GM23338 (cell line): ENCODE data around the gene IBSP. TPM values are rescaled to one million over a fixed set of nuclear protein-coding genes. Genes with fewer than 3 reads are reported as not detected.

ENCODE experiments used
- ATAC-seq: fragments of 200-7000 bp; cut with Tn5 transposase; 3 replicates; pipeline ENCODE4 v1.9.1; 2020
- DNase-seq: peaks from one replicate; pipeline ENCODE4 v3.0.0-alpha.2; 2015; ENCODE audit warnings: low spot score
- H2AFZ ChIP-seq: fragments of 200-600 bp; sonication (generic); 2 replicates; pipeline ENCODE4 v1.8.0; 2016; ENCODE audit warnings: antibody characterized with exemption, mild to moderate bottlenecking, moderate library complexity
- H3F3A ChIP-seq: fragments of 200-600 bp; sonication (generic); replicated peaks from 2 replicates; pipeline ENCODE4 v1.8.0; 2017; ENCODE audit warnings: antibody characterized with exemption, mixed run types, low read depth
- H3K27ac ChIP-seq: fragments of 200-600 bp; sonication (generic); 2 replicates; pipeline ENCODE4 v1.6.1; 2016; ENCODE audit warnings: low read depth
- H3K27me3 ChIP-seq: fragments of 200-600 bp; sonication (generic); 2 replicates; pipeline ENCODE4 v1.8.0; 2016; ENCODE audit warnings: mild to moderate bottlenecking, mixed run types, moderate library complexity; ENCODE audit not compliant: insufficient read depth
- H3K36me3 ChIP-seq: fragments of 200-600 bp; sonication (generic); 2 replicates; pipeline ENCODE4 v1.8.0; 2016; ENCODE audit warnings: mild to moderate bottlenecking; ENCODE audit not compliant: insufficient read depth
- H3K4me1 ChIP-seq: fragments of 200-600 bp; sonication (generic); 2 replicates; pipeline ENCODE4 v1.8.0; 2016; ENCODE audit warnings: mild to moderate bottlenecking, moderate library complexity; ENCODE audit not compliant: insufficient read depth
- H3K4me2 ChIP-seq: fragments of 200-600 bp; sonication (generic); 2 replicates; pipeline ENCODE4 v1.7.1; 2017; ENCODE audit warnings: mixed run types
- H3K4me3 ChIP-seq: fragments of 200-600 bp; sonication (generic); 2 replicates; pipeline ENCODE4 v1.6.1; 2016; ENCODE audit warnings: mixed run types
- H3K79me2 ChIP-seq: fragments of 200-600 bp; sonication (generic); replicated peaks from 2 replicates; pipeline ENCODE4 v1.8.0; 2017; ENCODE audit warnings: mild to moderate bottlenecking; ENCODE audit not compliant: insufficient read depth
- H3K9me2 ChIP-seq: fragments of 200-600 bp; sonication (generic); 2 replicates; pipeline ENCODE4 v1.8.0; 2017; ENCODE audit not compliant: insufficient read depth
- H4K20me1 ChIP-seq: fragments of 200-600 bp; sonication (generic); replicated peaks from 2 replicates; pipeline ENCODE4 v1.8.0; 2017; ENCODE audit warnings: mild to moderate bottlenecking; ENCODE audit not compliant: insufficient read depth
- H3K27ac Mint-ChIP-seq: 2 replicates; pipeline ENCODE4 v1.8.0; 2020; ENCODE audit warnings: inconsistent platforms, mild to moderate bottlenecking, moderate library complexity, mixed read lengths
- H3K27me3 Mint-ChIP-seq: 3 replicates; pipeline ENCODE4 v1.8.0; 2022; ENCODE audit warnings: low read depth, mild to moderate bottlenecking, moderate library complexity, mixed read lengths, inconsistent platforms; ENCODE audit not compliant: insufficient read depth, poor library complexity
- H3K36me3 Mint-ChIP-seq: 3 replicates; pipeline ENCODE4 v1.8.0; 2021; ENCODE audit warnings: low read depth, mild to moderate bottlenecking, inconsistent platforms, moderate library complexity, mixed read lengths
- H3K4me1 Mint-ChIP-seq: 3 replicates; pipeline ENCODE4 v1.8.0; 2020; ENCODE audit warnings: mild to moderate bottlenecking, inconsistent platforms, mixed read lengths
- H3K4me3 Mint-ChIP-seq: 3 replicates; pipeline ENCODE4 v1.8.0; 2021; ENCODE audit warnings: moderate library complexity, mild to moderate bottlenecking, inconsistent platforms, mixed read lengths
- H3K9me3 Mint-ChIP-seq: 3 replicates; pipeline ENCODE4 v1.8.0; 2020; ENCODE audit warnings: moderate library complexity, mild to moderate bottlenecking, inconsistent platforms, mixed read lengths
- CTCF ChIP-seq, 2 experiments: fragments of 200-600 bp in 1 of 2; sonication (generic) in 1 of 2; conservative IDR thresholded peaks; 2 replicates each; pipeline versions ENCODE4 v1.5.1 to v1.6.1; 2016 to 2017; ENCODE audit warnings: antibody characterized with exemption in 2 of 2, low read depth in 2 of 2, mild to moderate bottlenecking in 2 of 2, moderate library complexity in 1 of 2
- ETS1 ChIP-seq: IDR thresholded peaks from 2 replicates; pipeline ENCODE4 v1.6.1; 2016; ENCODE audit warnings: antibody characterized with exemption
- EZH2 ChIP-seq: fragments of 200-600 bp; sonication (generic); IDR thresholded peaks from one replicate; pipeline ENCODE4 v1.8.0; 2017; ENCODE audit warnings: antibody characterized with exemption, mild to moderate bottlenecking, low read depth; ENCODE audit not compliant: unreplicated experiment
- JUNB ChIP-seq: IDR thresholded peaks from one replicate; pipeline ENCODE4 v1.6.1; 2016; ENCODE audit warnings: antibody characterized with exemption; ENCODE audit not compliant: unreplicated experiment
- POLR2AphosphoS5 ChIP-seq: IDR thresholded peaks from 2 replicates; pipeline ENCODE4 v1.6.1; 2016; ENCODE audit warnings: antibody characterized with exemption, low read depth
- STAT1 ChIP-seq: IDR thresholded peaks from one replicate; pipeline ENCODE4 v1.6.1; 2016; ENCODE audit warnings: antibody characterized with exemption; ENCODE audit not compliant: unreplicated experiment
- ZNF114 ChIP-seq: fragments of 250-450 bp; sonication (Bioruptor Pico); IDR thresholded peaks from 2 replicates; pipeline ENCODE4 v1.5.0; 2020; ENCODE audit warnings: mild to moderate bottlenecking, moderate library complexity
- ZNF331 ChIP-seq: fragments of 250-450 bp; sonication (Bioruptor Pico); IDR thresholded peaks from 2 replicates; pipeline ENCODE4 v1.5.0; 2020; ENCODE audit warnings: low read depth, mild to moderate bottlenecking, moderate library complexity
- ZNF462 ChIP-seq: fragments of 250-450 bp; sonication (Bioruptor Pico); IDR thresholded peaks from 2 replicates; pipeline ENCODE4 v1.5.0; 2020; ENCODE audit warnings: mild to moderate bottlenecking, moderate library complexity
- polyA plus RNA-seq: library from polyadenylated mRNA; unstranded; fragments of >200 nt; fragmentation: Nextera tagmentation; extraction: Ambion mirVana; gene quantifications from 2 replicates; pipeline ENCODE4 v1.2.1, GENCODE V29; 2016
- total RNA-seq: library from RNA; depleted of rRNA; stranded (reverse); fragments of >200 nt; shearing (Covaris generic); gene quantifications from 2 replicates; pipeline ENCODE4 v1.2.3, GENCODE V29; 2014; rRNA removed

IBSP gene
- total and polyA plus RNA-seq, 2 experiments from 2014 or later = not detected

GRCh38 chr4:87857789-87858188 is 58.4 kb downstream of the IBSP start:
- Mint-ChIP-seq H3K9me3 (peaks cover 5% of the 10 kb centered on the region; the same call in 2 of the 3 replicates), H3K27ac (no peak overlapping the region), H3K36me3 (peaks cover 9% of the 10 kb centered on the region), H3K27me3 (peaks cover 3% of the 10 kb centered on the region), H3K4me3 (no peak overlapping the region), H3K4me1 (peaks cover 25% of the 10 kb centered on the region)
- H3K4me1 ChIP-seq = peaks cover 12% of the 10 kb centered on the region
- H3K27ac ChIP-seq = no peak overlapping the region
- ATAC-seq (no peak), DNase-seq (no peak)
- H3K79me2 ChIP-seq = no peaks in the 10 kb centered on the region
- H3K4me3 ChIP-seq = no peak overlapping the region
- TF ChIP-seq ZNF114 (CRISPR knock-in tag) (no peak), POLR2AphosphoS5 (no peak), CTCF (conservative IDR thresholded peaks at IDR 0.05; ENCODE audit: low read depth in 2 of 2) (no peak), EZH2 (no peak), JUNB (no peak), ETS1 (no peak), ZNF462 (CRISPR knock-in tag) (no peak), ZNF331 (CRISPR knock-in tag) (no peak), STAT1 (no peak)
- H3K4me2 ChIP-seq = no peak overlapping the region
- no peaks in the 10 kb centered on the region for H3F3A ChIP-seq
- H4K20me1 ChIP-seq = no peaks in the 10 kb centered on the region
- no peak overlapping the region for H2AFZ ChIP-seq
- H3K27me3 ChIP-seq = no peaks in the 10 kb centered on the region
- no peaks in the 10 kb centered on the region; the same call in 1 of the 2 replicates for H3K9me2 ChIP-seq
- no peaks in the 10 kb centered on the region for H3K36me3 ChIP-seq

Other genes starting within 250 kb of the IBSP start
- not detected in 2 replicates for gene DSPP, start 191.0 kb upstream of the IBSP start, total RNA-seq
- 0.05 and 0.08 TPM in 2 replicates for gene DSPP, start 191.0 kb upstream of the IBSP start, polyA plus RNA-seq
- gene DMP1, start 149.3 kb upstream of the IBSP start, total RNA-seq = not detected in 2 replicates
- gene DMP1, start 149.3 kb upstream of the IBSP start, polyA plus RNA-seq = 0.27 TPM in 1 of 2 replicates, not detected in the other
- gene MEPE, start 33.4 kb downstream of the IBSP start, total RNA-seq = not detected in 2 replicates
- not detected in 2 replicates for gene MEPE, start 33.4 kb downstream of the IBSP start, polyA plus RNA-seq
- 41.3 and 43.1 TPM in 2 replicates for gene SPP1, start 176.2 kb downstream of the IBSP start, total RNA-seq
- 49.0 and 51.3 TPM in 2 replicates for gene SPP1, start 176.2 kb downstream of the IBSP start, polyA plus RNA-seq
- gene PKD2, start 208.1 kb downstream of the IBSP start, total RNA-seq = 34.8 and 45.3 TPM in 2 replicates
- 12.8 and 17.9 TPM in 2 replicates for gene PKD2, start 208.1 kb downstream of the IBSP start, polyA plus RNA-seq